Measurements from ENCODE around the gene PTPRJ. TPM values are rescaled to one million over a fixed set of nuclear protein-coding genes. Genes with fewer than 3 reads are reported as not detected.
A peak's percentile ranks its signal among the peaks of the same experiment; 100 is the strongest.

The PTPRJ gene
- total and polyA plus RNA-seq, 9 of the 15 experiments (the other 6 are each of a cell fraction or from before 2014, with no cell fraction given) = 0.56 to 10.7 (median 4.8) TPM

DNA sequence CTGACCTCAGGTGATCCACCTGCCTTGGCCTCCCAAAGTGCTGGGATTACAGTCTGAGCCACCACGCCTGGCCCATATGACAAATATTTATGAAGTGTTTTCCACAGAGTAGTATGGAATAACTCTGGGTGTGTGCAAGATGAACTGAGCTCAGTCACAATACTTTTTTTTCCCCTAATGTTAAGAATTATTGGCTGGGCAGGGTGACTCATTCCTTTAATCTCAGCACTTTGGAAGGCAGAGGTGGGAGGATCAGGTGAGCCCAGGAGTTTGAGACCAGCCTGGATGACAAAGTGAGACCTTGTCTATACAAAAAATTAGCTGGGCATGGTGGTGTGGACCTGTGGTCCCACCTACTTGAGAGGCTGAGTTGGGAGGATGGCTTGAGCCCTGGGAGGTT is 6.4 kb downstream of the PTPRJ start (continued):
- no peak for TF ChIP-seq ZNF274 (IDR thresholded peaks at IDR 0.05; ENCODE audit: borderline replicate concordance, low read depth, low read length)
- no peak for TF ChIP-seq RBM22 (IDR thresholded peaks at IDR 0.05; ENCODE audit: low read depth, low read length, poor library complexity, severe bottlenecking)
- TF ChIP-seq, protein P1, sequence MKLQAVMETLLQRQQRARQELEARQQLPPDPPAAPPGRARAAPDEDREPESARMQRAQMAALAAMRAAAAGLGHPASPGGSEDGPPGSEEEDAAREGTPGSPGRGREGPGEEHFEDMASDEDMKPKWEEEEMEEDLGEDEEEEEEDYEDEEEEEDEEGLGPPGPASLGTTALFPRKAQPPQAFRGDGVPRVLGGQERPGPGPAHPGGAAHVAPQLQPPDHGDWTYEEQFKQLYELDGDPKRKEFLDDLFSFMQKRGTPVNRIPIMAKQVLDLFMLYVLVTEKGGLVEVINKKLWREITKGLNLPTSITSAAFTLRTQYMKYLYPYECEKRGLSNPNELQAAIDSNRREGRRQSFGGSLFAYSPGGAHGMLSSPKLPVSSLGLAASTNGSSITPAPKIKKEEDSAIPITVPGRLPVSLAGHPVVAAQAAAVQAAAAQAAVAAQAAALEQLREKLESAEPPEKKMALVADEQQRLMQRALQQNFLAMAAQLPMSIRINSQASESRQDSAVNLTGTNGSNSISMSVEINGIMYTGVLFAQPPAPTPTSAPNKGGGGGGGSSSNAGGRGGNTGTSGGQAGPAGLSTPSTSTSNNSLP (IDR thresholded peaks at IDR 0.05; ENCODE audit: borderline replicate concordance, low read depth, low read length) = no peak

DNA sequence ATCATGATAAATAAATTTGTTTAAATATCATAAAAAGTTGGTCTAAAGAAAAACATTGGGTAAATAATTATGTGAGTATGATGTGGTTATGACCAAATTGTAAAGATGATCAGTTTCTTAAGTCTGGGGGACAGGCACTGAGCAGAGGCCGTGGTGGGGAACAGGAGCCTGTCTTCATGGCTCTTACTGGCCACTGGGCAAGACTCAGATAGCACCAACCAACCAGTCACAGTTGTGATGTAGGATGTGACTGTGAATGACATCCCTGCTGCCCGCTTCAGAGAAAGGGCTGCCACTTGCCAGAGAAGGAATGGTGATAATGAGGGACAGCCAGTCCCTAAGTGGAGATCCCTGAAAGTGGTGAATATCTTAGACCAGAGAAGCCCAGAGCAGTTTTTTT is 7.0 kb downstream of the PTPRJ start:
- FAIRE-seq (no peak), DNase-seq (ENCODE audit: extremely low read depth in 1 of 4, low spot score in 3 of 4) (no peak), ATAC-seq (no peak)
- Histone ChIP-seq H3K27ac (ENCODE audit: extremely low read depth, low read depth, low read length) (peak overlapping the region; percentile 40; the same call in 1 of the 3 replicates), H3K9me3 (replicated peaks; ENCODE audit: control insufficient read depth, insufficient read depth, low read depth, low read length) (no peaks in the 10 kb centered on the region), H3K79me2 (ENCODE audit: control insufficient read depth, insufficient read depth, low read length) (peaks cover 39% of the 10 kb centered on the region), H3K27me3 (ENCODE audit: control insufficient read depth in 2 of 2, insufficient read depth in 2 of 2, low read length in 2 of 2) (no peaks in the 10 kb centered on the region), H4K20me1 (replicated peaks; ENCODE audit: control insufficient read depth, insufficient read depth, low read length) (no peaks in the 10 kb centered on the region), H3K4me3 (no peak overlapping the region), H3K9me1 (ENCODE audit: control insufficient read depth, insufficient read depth, low read length) (no peaks in the 10 kb centered on the region), H3K9ac (ENCODE audit: insufficient read depth in 1 of 2, low read depth in 2 of 2, low read length in 2 of 2) (no peak overlapping the region), H3K4me2 (ENCODE audit: insufficient read depth, low read length) (no peak overlapping the region), H3K36me3 (ENCODE audit: control insufficient read depth, insufficient read depth, low read length) (0 out of 3 replicates have a peak, but pooled peaks cover 3% of the 10 kb centered on the region), H3K4me1 (replicated peaks in 1 of 2; ENCODE audit: control insufficient read depth in 2 of 2, insufficient read depth in 2 of 2, low read length in 2 of 2) (peaks cover 34 to 55% of the 10 kb centered on the region in 2 experiments), H2AFZ (ENCODE audit: low read depth, low read length) (no peak overlapping the region)
- POLR2A ChIA-PET = interaction anchor here (0.6 kb wide), 1 partner anchor 255 kb away, joined by 3 read pairs; no protein-coding TSS in a partner anchor
- 79% methylated on average over 2 of the region's 2 CpGs for WGBS (ENCODE audit: insufficient coverage, low coverage, missing lambda C conversion rate)
- TF ChIP-seq, protein P2, sequence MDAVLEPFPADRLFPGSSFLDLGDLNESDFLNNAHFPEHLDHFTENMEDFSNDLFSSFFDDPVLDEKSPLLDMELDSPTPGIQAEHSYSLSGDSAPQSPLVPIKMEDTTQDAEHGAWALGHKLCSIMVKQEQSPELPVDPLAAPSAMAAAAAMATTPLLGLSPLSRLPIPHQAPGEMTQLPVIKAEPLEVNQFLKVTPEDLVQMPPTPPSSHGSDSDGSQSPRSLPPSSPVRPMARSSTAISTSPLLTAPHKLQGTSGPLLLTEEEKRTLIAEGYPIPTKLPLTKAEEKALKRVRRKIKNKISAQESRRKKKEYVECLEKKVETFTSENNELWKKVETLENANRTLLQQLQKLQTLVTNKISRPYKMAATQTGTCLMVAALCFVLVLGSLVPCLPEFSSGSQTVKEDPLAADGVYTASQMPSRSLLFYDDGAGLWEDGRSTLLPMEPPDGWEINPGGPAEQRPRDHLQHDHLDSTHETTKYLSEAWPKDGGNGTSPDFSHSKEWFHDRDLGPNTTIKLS (IDR thresholded peaks at IDR 0.05; ENCODE audit: borderline replicate concordance, low read depth) = no peak
- no peak for TF ChIP-seq DMBX1 (CRISPR knock-in tag; IDR thresholded peaks at IDR 0.05; ENCODE audit: borderline replicate concordance)
- in situ Hi-C loops (cut with MboI) = no loop called here
- CTCF ChIA-PET (ENCODE audit: low intra/inter-chr PET ratio) = no interaction called here
- intact Hi-C loops (cut with micrococcal nuclease) = no loop called here
- no TSS peak for BruUV-seq (replicated peaks)

All from K562 (cell line).